Measurements from ENCODE around the gene TYMP.

The TYMP gene, protein sequence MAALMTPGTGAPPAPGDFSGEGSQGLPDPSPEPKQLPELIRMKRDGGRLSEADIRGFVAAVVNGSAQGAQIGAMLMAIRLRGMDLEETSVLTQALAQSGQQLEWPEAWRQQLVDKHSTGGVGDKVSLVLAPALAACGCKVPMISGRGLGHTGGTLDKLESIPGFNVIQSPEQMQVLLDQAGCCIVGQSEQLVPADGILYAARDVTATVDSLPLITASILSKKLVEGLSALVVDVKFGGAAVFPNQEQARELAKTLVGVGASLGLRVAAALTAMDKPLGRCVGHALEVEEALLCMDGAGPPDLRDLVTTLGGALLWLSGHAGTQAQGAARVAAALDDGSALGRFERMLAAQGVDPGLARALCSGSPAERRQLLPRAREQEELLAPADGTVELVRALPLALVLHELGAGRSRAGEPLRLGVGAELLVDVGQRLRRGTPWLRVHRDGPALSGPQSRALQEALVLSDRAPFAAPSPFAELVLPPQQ

DNA sequence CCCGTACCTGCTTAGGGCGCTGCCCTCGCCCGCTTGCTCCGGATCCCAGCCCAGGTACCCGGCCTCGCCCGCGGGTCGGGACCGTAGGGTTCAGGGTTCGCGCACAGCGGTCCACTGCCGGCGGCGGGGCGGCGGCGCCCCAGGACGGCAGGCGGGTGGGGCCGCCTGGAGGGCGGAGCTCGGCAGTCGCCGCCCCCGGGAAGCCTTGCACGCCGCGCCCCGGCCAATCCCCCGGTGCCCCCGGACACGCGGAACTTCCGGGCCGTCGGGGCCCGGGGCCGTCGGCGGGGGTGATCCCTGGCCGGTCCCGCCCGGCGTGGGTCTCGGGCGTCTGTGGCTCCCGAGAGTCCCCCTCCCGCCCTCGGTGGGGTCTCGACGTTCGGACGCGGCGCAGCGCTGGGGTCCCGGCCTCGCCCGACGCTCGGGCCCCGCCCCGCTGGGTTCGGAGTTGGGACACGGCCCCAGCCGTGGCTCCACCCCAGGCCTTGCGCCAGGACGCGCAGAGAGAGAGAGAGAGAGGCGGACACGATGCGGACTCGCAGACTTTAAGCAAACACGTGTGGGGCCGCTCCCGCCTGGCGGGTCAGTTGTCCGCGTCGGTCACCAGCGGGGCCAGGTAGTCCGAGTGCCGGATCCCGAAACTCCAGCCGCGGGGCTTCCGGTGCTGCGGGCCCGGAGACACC lies at the start of gene TYMP:
TYMP (minus strand) TSS at position 116 of the 683 bp plus-strand sequence. CDS start 303 bp downstream, outside the sequence.
- no peak for DNase-seq

DNA sequence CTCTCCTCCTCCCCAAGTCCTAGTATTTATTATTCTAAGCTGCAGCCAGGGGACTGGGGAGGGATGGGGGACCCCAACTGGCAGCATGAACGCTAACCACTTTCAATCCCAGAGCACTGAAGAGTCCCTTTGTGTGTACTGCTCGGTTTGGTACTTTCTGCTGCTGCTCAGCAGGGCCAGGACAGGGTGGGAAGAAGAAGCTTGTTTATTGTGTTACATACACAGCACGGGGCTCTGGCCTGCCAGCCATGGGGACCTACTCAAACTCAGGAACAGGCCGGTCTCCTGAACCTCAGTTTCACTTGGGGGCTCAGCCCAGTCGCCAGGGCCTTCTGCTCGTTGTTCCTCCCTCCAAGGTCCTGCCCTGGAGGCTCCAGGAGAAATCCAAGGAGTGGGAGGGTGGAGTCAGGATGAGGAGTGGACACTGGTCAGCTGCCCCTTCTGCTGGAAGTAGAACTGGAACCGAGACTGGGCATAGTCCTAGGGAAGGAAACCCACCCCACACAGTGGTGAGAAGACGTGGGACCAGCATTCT lies 49.0 kb upstream of the TYMP start:
- DNase-seq: peak; percentile 10

DNA sequence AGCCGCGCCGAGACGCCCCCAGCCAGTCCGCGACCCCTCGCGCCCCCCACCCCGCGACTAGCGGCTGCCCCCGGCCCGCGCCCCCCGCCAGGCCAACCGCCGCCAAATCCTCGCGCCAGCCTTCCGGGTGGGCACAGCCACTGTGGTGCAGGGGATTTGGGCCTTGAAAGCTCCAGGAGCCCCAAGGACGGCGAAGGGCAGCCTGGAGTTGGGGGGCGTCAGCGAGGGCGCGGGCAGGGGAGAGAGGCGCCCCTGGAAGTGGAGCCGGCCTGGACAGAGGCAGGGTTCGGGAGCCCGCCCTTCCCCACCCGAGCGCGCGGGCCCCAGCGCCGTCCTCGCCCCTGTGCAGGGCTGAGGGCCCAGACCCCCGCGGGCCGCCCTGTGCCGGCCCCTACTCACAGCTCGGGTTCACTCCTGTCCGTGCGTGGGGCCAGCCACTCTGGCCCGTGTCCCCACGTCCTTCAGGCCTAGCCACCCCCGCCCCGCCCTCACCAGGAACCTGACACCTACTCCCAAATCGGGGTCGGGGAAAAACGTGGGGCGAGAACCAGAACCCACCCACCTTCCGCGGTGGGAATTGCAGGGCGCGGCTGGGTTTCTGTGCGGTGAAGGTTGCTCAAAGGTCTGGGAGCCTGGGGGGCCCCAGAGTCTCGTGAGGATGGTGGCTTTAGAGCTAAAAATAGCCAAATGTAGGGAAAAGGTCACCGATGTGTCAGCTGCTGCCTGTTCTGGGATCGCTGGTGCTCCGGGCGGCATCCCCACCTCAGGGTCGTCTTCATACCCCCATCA lies 48.4 kb upstream of the TYMP start, which contains the start of gene CPT1B:
CPT1B (minus strand) TSS at position 441 of the 789 bp plus-strand sequence. CDS start 512 bp downstream, outside the sequence.
- no peak for DNase-seq

DNA sequence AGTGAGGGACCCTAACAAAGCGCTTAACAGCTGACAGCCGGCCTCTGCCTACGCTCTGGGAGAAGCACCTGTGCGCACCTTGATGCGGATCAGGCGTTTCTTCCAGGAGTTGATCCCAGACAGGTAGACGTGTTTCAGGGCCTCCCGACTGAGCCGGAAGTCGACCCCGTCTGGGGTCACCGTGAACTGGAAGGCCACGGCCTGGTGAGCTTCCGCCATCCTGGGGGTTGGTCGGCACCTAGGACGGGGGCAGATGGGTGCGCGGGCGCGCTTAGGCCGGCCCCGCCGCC lies 47.8 kb upstream of the TYMP start:
- DNase-seq: no peak

DNA sequence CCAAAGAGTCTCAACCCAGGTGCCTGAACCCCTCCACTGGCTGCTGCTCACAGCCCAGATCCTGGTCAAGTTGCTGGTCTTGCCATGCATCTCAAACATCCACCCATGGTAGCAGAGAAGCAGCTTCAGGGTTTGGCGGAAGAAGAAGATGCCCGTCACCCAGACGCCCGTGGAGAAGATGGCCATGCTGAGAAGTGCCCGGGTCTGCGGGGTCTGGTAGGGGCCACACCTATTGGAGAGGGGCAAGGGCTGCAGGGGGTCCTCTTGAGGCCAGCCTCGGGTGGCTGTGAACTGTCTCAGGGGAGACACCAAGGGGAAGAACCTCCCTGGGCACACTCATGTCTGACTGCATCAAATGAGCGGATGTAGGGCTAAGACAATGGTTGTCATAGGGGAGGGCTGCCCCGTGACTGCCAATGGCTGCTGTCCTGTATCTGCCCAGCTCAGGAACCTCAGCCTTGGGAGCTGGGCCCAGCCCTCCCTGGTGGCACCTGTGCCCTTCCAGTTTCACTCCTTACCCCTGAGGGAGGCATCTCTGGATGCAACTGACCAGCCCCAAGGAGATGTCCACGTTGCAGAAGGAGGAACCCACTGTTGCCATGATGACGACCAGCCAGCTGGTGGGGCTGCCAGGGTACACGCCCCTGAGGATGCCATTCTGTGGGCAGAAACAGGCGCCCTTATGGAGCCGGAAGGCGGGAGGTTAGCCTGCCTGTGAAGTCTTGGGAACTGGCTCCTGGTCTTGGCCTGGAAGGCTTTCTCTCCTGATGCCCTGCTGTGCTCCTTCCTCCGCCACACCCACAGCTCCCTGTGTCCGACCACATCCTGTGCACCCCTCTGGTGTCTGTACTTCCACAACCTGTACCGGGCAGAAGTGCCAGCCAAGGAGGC lies 47.2 kb upstream of the TYMP start:
- DNase-seq: no peak

DNA sequence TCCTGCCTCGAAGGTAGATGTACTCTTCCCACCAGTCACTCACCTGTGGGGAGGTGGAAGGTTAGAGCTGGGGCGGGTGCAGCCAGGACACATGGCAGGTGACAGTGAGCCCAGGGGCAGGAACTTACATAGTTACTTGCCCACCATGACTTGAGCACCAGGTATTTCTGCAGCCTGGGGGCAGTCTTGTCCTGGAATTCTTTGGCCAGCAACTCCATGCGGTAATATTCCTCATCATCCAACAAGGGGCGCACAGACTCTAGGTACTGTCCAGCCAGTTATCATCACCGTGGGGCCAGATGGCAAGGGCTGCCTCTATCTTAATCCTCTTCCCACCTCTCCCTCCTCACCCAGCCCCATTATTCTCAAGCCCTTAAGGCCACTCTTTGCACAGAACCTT lies 46.3 kb upstream of the TYMP start:
- DNase-seq: no peak

DNA sequence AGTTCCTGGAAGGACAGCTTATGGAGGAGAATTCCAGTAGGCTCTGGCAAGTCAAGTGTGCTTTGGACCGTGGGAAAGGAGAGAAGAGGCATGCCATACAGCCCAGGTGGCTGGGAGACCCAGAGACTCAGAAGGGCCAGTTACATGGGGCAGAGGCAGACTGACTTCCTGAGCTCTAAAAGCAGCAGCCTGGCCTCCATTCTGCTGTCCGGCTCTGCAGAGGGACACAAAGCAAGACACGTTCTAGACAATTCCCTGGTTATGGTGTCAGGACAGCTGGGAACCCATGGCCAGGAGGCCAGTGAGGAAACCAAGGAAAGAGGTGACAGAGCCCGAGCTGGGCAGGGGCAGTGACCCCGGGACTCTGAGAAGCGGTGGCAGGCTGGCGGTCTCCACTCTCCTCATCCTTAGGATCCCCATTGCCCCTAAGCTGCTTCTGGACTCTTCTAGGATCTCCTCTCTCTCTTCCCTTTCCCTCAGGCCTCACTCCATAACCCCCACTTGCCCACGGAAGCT lies 45.7 kb upstream of the TYMP start:
- no peak for DNase-seq

DNA sequence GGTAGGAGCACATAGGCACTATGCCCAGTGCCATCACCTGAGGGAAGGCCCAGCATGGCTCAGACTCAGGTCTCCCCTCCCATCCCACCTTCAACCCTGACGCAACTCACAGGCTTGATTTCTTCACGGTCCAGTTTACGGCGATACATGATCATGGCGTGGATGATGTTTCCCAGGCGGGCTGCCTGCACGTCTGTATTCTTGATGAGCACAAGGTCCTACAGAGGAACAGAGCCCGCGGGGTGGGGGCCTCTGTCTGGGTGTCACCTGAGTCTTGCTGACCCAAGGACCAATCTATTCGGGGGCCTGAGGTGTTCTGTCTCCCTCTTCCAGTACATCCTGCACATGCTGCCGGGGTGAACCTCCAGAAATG lies 44.6 kb upstream of the TYMP start:
- no peak for DNase-seq

DNA sequence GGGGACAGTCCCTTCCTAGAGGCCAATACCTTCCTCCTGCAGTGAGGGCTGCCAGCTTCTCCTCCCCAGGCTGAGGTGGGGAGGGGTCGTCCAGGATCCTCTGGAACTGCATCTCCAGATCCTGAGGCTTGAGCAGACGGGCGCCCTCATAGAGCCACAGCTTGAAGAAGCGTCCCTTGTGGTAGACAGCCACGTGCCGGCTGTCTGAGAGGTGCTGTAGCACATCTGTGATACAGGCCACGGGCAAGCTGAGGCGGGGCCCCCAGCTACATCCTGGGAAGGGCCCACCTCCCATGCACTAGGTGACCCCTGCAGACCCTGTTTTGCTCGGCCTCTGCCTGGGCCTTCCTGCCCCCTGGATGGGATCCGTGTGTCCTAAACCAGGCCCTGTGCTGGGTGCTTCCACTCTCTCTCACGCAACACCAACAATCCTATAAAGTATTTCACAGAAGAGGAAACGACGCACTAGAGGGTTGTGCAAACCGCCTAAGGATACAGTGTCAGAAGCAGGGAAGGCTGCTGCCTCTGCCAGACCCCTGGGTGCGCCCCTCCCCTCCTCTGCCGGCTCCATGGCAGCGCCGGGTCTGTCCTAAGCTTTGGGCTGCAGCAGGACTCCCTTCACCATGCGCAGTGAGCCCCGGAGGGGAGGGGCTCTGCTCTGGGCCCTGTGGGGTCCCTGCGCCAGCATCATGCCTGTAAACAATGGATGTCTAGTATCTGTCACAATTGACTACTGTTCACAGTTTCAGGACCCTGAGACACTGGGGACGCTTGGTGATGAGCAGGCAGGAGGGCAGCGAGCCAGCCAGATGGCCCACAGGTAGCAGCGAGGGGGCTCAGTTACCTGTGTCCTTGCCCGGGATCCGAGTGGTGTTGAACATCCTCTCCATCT lies 43.9 kb upstream of the TYMP start:
- no peak for DNase-seq

DNA sequence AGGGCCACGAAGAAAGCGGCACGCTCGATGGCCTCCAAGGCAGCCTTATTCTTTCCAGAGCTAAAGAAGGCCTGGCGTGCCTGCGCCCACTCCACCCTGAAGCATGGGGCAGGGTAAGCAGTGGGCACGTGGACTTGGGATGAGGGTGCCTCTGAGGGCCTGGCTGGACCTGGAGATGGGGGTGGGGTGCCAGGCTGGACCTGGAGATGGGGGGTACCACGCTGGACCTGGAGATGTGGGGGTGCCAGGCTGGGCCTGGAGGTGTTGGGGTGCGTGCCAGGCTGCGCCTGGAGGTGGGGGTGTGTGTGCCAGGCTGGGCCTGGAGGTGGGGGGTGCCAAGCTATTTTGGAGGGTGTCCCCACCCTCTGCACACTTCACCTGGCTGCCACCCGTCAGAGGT lies 43.2 kb upstream of the TYMP start:
- DNase-seq: no peak

DNA sequence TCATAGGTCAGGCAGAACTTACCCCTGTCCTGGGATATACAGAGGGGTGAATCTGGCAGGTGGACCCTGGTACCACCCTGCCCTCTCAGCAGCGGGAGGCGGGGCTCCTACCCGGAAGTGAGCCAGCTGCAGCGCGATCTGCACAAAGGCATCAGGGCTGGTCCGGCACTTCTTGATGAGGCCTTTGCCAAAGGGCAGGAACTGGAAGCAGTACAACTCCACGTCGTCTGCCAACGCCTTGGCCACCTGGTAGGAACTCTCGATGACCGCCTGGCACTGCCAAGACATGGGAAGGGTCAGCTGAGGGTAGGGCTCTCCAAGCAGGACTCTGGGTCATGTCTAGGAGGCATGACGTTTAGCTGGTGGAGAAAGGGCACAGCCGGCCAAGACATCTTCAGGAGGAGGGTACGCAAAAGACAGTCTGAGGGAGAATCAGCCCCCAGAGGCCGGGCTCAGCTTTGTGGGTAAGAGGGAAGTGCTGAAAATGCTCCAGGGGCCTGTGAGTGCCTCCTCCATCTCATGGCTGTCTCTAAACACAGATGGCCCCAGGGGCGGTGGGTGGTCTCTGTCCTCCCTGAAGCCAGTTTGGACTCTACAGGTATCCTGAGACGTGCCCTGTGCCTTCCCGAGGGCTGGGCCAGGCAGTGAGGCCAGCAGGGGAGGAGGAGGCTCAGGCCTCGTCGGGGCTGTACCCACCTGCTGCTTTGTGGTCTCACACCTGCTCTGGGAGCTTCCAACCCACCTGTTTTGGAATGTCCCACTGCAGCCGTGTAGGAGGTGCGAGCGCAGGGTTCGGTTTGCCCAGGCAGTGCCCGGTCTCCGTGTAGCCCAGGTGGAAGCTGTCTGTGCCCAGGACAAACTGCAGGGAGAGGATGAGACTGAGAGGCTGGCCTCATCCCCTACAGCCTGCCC lies 41.7 kb upstream of the TYMP start:
- no peak for DNase-seq

DNA sequence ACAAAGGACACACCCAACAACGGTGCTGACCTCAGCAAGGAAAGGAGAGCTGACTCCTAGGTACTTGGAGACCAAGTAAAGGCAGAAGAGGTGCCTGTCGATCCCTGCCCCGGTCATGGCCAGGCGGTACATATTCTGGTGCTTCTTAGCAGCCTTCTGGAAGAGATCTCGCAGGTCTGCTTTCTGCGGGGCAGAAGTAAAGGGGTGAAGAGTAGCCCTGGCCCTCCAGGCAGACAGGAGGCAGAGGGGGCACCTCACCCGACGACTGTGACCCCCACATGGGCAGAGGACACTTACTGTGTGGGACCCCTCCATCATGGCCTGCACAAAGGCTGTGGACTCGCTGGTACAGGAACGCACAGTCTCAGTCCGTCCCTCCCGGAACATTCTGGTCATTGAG lies 41.0 kb upstream of the TYMP start:
- no peak for DNase-seq

DNA sequence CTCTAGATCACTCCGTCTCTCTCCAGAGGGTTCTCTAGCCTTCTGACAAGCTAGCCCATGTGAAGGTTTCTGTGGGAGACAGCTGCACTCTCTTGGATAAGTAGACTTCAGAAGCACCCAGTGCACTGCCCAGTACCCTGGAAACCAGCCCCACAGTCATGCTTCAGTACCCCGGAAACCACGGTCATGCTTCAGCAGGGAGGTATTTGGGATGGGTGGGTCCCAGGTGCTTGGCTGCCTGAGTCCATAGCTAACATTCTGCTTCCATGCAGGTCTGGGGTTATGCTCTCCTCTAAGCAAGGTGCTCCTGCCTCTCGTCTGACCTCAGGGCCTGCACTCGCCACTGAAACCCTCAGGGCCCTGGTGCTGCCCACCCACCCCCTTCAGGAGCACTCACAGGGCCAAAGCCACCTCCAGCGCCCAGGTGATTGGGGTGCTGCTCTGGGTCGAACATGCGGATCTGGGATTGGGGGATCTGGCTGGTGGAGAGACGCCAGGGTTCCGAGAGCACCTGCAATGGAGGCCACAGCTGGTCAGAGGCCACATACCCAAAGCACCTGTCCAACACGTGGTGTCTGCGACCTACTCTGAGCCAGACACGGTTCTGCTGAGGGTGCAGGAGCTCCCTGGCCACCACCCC lies 40.2 kb upstream of the TYMP start:
- DNase-seq: no peak

DNA sequence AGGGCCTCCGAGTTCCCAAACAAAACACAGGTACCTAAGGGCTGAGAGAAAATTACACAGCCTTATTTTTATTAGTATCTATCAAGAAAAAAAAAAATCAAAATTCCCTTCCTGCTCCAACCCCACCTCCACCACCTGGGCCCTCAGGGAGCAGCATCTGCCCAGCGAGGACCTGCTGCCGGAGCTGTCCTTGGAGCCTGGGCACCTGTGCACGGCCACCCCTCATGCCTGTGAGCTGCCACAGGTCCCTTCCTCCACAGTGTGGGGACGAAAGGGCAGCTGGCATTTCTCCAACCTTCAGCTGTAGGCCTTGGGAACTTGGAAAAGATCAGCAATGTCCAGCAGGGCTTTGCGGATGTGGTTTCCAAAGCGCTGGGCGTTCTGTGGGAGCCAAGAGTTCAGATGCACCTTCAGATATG lies 39.2 kb upstream of the TYMP start:
- no peak for DNase-seq

DNA sequence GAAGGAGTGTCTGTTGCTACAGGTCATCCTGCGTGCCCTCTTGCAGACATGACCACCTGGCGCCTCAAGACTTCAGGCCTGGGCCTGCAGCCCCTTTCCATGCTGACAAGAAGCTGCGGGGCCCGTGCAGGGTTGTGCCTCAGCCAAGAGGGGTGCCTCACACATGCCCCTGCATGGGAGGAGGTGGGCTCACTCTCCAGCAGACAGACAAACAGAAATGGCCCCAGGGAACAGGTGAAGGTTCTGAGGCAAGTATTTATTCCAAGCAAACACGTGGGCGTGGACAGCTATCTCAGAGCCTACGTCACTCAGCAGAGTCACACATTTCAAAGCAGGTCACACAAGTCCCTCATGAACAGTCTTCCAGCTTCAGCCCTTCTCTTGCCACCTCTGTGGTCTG lies 38.8 kb upstream of the TYMP start:
- no peak for DNase-seq

DNA sequence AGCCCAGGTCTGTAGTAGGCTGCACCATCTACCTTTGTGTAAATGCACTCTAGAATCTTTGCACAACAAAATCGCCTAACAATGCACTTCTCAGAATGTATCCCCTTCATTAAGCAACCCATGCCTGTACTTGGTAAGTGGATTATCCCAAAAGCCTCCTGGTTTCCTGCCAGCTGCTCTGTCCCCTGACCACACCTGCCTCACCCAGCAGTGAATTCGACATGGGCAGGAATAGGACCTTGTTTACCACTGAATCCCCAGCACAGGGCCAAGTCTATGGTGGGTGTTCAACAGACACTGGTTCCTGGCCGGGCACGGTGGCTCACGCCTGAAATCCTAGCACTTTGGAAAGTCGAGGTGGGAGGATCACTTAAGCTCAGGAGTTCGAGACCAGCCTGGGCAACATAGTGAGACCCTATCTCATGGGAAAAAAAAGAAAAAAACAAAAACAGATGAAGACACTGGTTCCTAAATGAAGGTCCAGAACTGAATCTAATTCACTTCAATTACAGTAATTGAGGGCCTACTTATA lies 38.0 kb upstream of the TYMP start:
- DNase-seq: no peak

DNA sequence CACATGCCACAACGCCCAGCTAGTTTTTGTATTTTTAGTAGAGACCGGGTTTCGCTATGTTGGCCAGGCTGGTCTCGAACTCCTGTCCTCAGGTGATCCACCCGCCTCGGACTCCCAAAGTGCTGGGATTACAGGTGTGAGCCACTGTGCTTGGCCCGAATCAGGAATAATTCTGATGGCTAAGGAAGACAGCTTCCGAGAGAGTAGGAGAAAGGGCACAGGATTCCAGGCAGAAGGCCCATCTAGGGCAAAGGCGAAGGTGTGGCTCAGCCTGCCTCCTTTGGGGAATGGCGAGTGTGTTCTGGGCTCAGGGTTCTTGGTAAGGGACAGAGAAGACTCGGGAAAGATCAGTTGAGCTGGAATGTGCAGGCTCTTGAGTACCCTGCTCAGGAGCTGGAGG lies 34.5 kb upstream of the TYMP start:
- DNase-seq: no peak

DNA sequence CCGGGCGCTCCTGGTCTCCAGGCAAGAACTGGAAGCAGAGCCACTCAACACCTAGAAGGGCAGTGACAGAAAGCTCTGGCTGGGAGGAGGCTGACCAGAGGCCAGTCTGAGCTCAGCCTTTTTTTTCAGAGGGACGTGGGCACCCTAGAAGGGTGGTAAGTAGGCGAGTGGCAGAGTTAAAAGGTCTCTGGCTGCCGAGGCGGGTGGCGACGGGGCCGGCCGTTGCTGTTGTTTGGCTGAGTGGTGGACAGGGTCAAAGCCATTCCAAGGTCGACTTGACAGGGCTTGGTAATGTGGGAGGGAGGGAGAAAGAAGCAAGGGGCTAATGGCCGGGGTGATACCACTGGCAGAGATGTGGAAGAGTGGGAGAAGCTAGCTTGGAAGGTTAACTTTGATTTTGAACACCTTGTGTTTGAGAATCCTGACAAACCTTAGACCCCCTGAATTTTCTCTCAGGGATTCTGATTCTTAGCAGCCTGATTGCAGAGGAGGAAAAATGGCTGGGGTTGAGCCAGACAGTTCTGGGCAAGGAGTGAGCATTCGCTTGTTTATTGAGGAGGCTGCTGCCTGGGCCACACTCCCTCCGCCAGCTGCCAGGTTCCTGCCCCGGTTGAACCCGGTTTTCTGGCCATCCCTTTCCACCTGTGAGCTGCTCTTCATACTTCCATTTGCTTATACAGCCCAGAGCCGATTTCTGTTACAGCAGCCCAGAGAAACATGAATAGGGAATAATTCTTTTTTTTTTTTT lies 33.8 kb upstream of the TYMP start:
- DNase-seq: peak; percentile 55

Measured in midbrain (tissue), 1 donor.